ENCODE data around the gene RFNG. TPM values are rescaled to one million over a fixed set of nuclear protein-coding genes. Genes with fewer than 3 reads are reported as not detected.

Gene RFNG
- total RNA-seq, 1 donor from 2014 or later: 20.5 TPM

DNA sequence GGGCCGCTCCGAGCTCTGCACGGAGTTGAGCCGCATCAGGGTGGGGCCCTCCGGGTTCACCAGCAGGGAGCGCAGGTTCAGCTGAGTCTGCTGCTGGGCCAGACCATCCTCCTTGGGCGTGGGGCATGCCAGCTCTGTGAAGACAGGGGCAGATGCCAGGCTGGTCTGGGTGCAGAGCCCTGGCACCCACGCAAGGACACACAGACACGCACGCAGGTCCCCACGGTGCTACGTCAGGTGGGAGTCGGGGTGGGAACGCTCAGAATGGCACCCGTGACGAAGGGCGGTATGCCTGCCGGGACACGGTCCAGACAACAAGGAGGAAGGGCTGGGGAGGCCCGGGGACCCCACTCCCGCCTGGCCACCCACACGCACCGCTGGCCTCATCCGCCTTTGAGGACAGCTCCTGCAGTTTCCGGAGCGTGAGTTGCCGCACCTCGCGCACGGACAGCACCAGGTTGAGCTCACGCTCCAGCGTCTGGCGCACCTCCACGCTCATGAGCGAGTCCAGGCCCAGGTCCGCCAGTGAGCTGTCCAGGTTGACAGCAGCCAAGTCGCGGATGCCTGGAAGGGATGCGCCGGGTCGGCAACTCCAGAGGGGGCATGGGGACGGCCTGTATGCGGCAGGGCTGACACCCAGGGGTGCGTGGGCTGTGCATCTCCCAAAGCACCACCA, 29.3 kb upstream of the RFNG start:
- ATAC-seq (ENCODE audit: poor library complexity): no peak
- intact Hi-C loops (cut with DNase I): no loop called here
- DNase-seq: no peak

GRCh38 chr17:82080048-82080788, 28.6 kb upstream of the RFNG start:
- DNase-seq (no peak), ATAC-seq (ENCODE audit: poor library complexity) (no peak)
- intact Hi-C loops (cut with DNase I): no loop called here

GRCh38 chr17:82079001-82079677, 27.5 kb upstream of the RFNG start:
- no peak for ATAC-seq (ENCODE audit: poor library complexity)
- intact Hi-C loops (cut with DNase I): no loop called here
- DNase-seq: no peak

DNA sequence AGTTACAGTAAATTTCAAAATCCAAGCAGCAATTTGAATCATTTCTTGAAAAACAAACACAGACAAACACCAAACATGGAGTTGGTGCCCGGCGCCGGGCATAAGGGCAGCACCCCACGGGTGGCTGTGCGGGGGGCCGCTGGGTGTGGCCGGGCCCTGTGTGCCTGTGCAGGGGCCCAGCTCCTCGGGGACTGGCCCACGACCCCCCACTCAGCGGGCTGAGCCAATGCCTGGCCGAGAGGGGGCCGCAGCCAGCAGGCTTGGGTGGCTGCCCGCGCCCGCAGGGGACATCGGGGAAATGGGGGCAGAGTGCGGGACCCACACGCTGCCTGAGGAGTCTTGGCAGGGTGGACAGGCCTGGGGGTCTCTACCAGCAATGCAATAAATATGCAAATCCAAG, 26.8 kb upstream of the RFNG start:
- ATAC-seq (ENCODE audit: poor library complexity): no peak
- no peak for DNase-seq
- intact Hi-C loops (cut with DNase I): no loop called here

DNA sequence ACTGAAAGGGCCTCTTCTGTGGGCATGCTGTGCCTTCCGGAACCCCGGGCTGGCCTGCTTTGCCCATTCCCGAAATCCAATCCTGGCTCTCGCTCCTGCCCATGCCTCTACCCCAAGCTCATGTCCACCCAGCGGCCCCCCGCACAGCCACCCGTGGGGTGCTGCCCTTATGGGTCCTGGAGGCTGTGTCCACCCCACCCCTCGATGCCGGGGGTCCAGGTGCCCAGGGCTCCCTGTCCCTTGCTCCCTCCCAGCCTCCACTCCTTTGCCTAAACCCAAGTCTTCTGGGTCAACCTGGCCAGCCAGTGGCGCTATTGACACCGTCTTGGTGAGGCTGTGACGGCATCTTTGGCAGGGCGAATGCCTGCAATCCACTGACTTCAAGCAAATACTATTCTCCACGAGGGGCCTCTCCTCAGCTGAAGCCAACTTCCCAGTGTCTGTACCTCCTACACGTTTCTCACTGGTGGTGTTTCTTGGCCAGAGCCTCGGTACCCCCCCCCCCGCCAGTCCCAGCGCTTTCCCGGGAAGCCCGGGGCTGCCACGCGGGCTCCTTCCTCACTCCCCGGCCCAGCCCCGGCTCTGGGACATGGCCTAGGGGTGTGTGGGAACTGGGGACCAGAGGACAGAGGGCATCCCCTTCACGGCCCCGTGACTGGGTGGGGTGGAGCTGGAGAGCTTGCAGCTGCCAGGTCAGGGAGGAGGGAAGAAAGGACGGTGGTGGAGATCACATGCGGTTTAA, 26.2 kb upstream of the RFNG start:
- DNase-seq: no peak
- ATAC-seq (ENCODE audit: poor library complexity): peak; percentile 34
- intact Hi-C loops (cut with DNase I): no loop called here

DNA sequence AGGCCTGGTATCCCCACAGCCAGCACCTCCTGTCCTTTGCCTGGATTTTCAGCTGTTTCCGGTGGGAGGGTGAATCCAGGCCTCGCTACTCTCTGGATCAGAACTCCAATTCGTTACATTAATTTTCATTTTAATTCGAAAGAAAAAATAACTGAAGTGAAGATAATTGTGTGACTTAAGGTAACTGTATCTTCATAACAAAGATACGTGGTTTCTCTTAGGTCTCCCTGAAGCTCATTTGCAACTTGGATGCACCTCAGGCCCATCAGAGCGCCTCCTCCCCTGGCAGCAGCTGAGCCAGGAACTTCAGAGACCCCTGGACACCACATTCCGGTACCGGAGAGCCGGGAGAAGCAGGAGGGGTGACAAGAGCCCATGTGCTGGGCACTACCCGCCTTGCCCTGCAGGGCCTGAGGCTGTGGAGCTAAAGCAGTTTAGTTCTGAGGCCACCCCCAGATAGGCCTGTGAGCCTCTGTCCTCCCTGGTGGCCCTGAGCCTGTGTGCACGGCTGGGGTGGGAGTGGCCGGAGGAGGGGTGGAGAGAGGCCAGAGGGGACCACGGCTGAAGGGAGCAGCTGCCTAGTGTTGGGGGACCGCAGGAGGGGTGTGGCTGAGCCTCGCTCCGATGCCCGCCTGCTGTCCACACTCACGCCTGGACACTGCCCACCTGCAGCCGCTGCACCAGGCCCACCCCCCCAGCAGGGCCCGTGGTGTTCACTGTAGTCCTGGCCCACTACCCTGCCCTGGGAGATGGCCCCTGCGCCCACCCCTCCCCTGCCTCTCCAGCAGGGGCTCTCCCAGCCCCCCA, 25.4 kb upstream of the RFNG start:
- intact Hi-C loops (cut with DNase I): no loop called here
- ATAC-seq (ENCODE audit: poor library complexity) (peak; percentile 19), DNase-seq (no peak)

DNA sequence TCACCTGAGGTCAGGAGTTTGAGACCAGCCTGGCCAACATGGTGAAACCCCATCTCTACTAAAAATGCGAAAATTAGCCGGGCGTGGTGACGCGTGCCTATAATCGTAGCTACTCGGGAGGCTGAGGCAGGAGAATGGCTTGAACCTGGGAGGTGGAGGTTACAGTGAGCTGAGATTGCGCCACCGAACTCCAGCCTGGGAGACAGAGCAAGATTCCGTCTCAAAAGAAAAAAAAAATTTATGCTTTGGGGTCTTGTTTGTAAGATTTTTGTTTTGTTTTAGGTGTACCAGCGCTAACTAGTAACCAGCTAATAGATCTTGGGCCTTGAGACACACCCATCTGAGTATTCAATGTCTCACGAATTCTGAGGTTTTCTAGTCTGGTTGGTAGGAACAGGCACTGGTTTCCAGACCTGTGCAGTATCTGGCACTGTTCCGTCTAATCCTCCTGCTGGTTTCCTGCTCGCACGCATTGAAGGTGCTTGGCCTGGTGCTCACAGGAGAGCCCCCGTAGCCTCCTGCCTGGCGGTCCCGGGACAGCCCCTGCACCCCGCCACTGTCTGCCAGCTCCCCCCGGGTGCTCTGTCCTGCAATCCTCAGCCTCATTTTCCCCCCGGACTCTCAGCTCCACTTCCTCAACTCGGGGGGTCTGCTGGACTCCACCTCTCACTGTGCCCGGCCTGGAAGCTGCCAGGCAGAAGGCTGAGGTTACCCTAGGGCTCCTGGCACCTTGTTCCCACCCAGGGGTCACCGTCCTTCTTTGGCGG, 24.6 kb upstream of the RFNG start:
- ATAC-seq (ENCODE audit: poor library complexity): no peak
- intact Hi-C loops (cut with DNase I): no loop called here
- no peak for DNase-seq

- no peak for ATAC-seq (ENCODE audit: poor library complexity)
- DNase-seq: no peak
- intact Hi-C loops (cut with DNase I): no loop called here
These were observed 21.8 kb upstream of the RFNG start for GRCh38 chr17:82073446-82073845.

DNA sequence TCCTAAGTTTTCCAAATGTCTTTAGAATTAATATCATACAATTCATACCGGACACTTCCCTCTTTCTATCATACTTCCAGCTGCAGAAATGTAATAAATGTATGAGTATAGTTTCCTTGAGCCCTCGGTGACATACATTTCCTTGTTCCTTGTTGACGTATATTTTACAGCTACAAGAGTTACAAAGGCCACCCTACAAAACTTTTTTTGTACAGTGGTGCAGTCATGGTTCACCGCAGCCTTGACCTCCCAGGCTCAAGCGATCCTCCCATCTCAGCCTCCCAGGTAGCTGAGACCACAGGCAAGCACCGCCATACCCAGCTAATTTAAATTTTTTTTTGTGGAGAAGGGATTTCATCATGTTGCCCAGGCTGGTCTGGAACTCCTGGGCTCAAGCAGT, 21.2 kb upstream of the RFNG start:
- DNase-seq (no peak), ATAC-seq (ENCODE audit: poor library complexity) (no peak)
- intact Hi-C loops (cut with DNase I): no loop called here

- ATAC-seq (ENCODE audit: poor library complexity) (no peak), DNase-seq (no peak)
- intact Hi-C loops (cut with DNase I): no loop called here
These were observed 19.0 kb upstream of the RFNG start for GRCh38 chr17:82070611-82071010.

DNA sequence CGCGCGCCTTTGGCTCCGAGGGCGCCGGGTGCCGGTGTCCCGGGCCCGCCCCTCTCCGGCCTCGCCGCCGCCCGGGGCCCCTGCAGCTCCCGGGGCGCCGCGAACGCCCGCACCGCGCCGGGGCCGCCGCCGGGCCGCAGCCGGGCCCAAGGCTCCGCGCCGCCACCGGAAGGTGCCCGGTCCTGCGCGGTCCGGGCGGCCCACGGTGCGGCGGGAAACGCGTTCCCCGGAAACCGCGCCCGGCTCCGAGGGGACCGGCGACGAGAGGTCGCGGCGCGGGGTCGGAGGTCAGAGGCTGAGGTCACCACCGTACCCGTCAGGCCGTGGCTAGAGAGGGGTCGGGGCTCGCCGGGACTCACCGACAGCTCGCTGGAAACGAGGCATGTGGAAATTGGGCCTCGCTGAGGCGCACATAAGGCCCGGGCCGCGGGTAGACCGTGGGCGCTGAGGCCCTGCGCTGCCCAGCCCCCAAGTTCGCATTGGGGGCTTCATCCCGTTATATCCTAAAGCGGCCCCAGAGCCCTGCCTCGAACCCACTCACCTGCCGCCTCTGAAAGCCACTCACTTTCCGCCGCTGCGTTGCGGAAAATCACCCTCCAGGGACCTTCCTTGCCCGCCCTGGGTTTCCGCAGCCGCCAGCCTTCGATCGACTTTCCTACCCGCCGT, 14.2 kb upstream of the RFNG start, which contains the start of gene DUS1L:
Gene DUS1L (minus strand): TSS at position 167 of the 666 bp plus-strand sequence. CDS start 745 bp downstream, outside the sequence.
- intact Hi-C loops (cut with DNase I): no loop called here
- peak; percentile 90 for ATAC-seq (ENCODE audit: poor library complexity)
- DNase-seq: peak; percentile 80

DNA sequence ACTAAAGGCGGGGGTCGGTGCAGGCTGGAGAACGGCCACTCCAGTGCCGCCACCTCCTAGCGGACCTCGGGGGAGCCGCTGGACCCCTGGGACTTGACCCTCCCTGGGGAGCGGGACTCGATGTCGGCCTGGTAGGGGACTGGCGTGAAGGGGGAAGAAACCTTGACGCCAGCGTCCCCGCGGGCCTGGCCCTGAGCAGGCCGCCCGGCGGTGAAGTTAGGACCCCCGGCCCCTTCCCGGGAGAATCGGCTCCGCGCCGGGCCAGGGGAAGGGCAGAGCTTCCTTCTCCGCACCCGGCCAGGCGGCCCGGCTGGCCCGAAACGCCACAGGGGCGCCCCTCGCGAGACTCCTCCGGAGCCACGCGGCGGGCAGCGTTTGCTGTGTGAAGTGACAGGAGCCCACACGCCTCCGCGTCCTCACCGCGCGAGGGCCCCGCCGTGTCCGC, 13.6 kb upstream of the RFNG start:
- intact Hi-C loops (cut with DNase I): no loop called here
- DNase-seq: no peak
- peak; percentile 5 for ATAC-seq (ENCODE audit: poor library complexity)

GRCh38 chr17:82064433-82065192, 13.0 kb upstream of the RFNG start:
- intact Hi-C loops (cut with DNase I): no loop called here
- DNase-seq (no peak), ATAC-seq (ENCODE audit: poor library complexity) (no peak)

- intact Hi-C loops (cut with DNase I): no loop called here
- DNase-seq (no peak), ATAC-seq (ENCODE audit: poor library complexity) (no peak)
These were observed 12.1 kb upstream of the RFNG start for GRCh38 chr17:82063424-82064415.

GRCh38 chr17:82062984-82063368, 11.4 kb upstream of the RFNG start:
- ATAC-seq (ENCODE audit: poor library complexity) (no peak), DNase-seq (no peak)
- intact Hi-C loops (cut with DNase I): no loop called here

Measured in Right ventricle myocardium superior (tissue), 1 donor.